ENCODE results near the gene SLC30A2.

Gene SLC30A2

GRCh38 chr1:26041401-26041800 lies 4.5 kb downstream of the SLC30A2 start:
- no peak for DNase-seq (ENCODE audit: low read depth in 2 of 2)

- no peak for DNase-seq (ENCODE audit: low read depth in 2 of 2)
Measured at GRCh38 chr1:26038904-26039303, 7.0 kb downstream of the SLC30A2 start.

- DNase-seq (ENCODE audit: low read depth in 2 of 2) = no peak
Measured at GRCh38 chr1:26038477-26038876, 7.4 kb downstream of the SLC30A2 start.

GRCh38 chr1:26037904-26038303 lies 8.0 kb downstream of the SLC30A2 start:
- no peak for DNase-seq (ENCODE audit: low read depth in 2 of 2)

- DNase-seq (ENCODE audit: low read depth in 2 of 2) = no peak
Measured at GRCh38 chr1:26036756-26037281, 9.1 kb downstream of the SLC30A2 start.

GRCh38 chr1:26035959-26036755 lies 9.8 kb downstream of the SLC30A2 start:
- DNase-seq (ENCODE audit: low read depth in 2 of 2) = peak; percentile 28 to 71

- peak; percentile 87 to 91 for DNase-seq (ENCODE audit: low read depth in 2 of 2)
Measured at GRCh38 chr1:26035203-26035958, 10.5 kb downstream of the SLC30A2 start.

GRCh38 chr1:26034504-26035202 lies 11.3 kb downstream of the SLC30A2 start:
- no peak for DNase-seq (ENCODE audit: low read depth in 2 of 2)

- no peak for DNase-seq (ENCODE audit: low read depth in 2 of 2)
Measured at GRCh38 chr1:26032656-26033357, 13.1 kb downstream of the SLC30A2 start.

- DNase-seq (ENCODE audit: low read depth in 2 of 2) = no peak
Measured at GRCh38 chr1:26031611-26032220, 14.2 kb downstream of the SLC30A2 start.

GRCh38 chr1:26031196-26031595 lies 14.7 kb downstream of the SLC30A2 start:
- DNase-seq (ENCODE audit: low read depth in 2 of 2) = no peak

- DNase-seq (ENCODE audit: low read depth in 2 of 2) = no peak
Measured at GRCh38 chr1:26029864-26030481, 15.9 kb downstream of the SLC30A2 start.

GRCh38 chr1:26029054-26029863 lies 16.7 kb downstream of the SLC30A2 start:
- no peak for DNase-seq (ENCODE audit: low read depth in 2 of 2)

GRCh38 chr1:26028490-26028980 lies 17.4 kb downstream of the SLC30A2 start:
- DNase-seq (ENCODE audit: low read depth in 2 of 2) = no peak

- no peak for DNase-seq (ENCODE audit: low read depth in 2 of 2)
Measured at GRCh38 chr1:26027716-26028489, 18.0 kb downstream of the SLC30A2 start.

- no peak for DNase-seq (ENCODE audit: low read depth in 2 of 2)
Measured at GRCh38 chr1:26025517-26025916, 20.4 kb downstream of the SLC30A2 start.

- DNase-seq (ENCODE audit: low read depth in 2 of 2) = no peak
Measured at GRCh38 chr1:26025060-26025459, 20.9 kb downstream of the SLC30A2 start.

- DNase-seq (ENCODE audit: low read depth in 2 of 2) = no peak
Measured at GRCh38 chr1:26023826-26024225, 22.1 kb downstream of the SLC30A2 start.

GRCh38 chr1:26023009-26023408 lies 22.9 kb downstream of the SLC30A2 start:
- DNase-seq (ENCODE audit: low read depth in 2 of 2) = no peak

All from stimulated activated CD4-positive, alpha-beta T cell treated with anti-CD3 and anti-CD28 coated beads, Interleukin-15, amount 100 ng/mL, for 48 hours (primary cell).